ENCODE measurements around the gene DNAJB7. TPM values are rescaled to one million over a fixed set of nuclear protein-coding genes. Genes with fewer than 3 reads are reported as not detected.
"Not testable (repeated sequence)": the region's sequence is repeated elsewhere in the genome, so short reads cannot be mapped to it uniquely, and the experiment has no call there.

The DNAJB7 gene
- total RNA-seq, 1 donor from 2014 or later = not detected

DNA sequence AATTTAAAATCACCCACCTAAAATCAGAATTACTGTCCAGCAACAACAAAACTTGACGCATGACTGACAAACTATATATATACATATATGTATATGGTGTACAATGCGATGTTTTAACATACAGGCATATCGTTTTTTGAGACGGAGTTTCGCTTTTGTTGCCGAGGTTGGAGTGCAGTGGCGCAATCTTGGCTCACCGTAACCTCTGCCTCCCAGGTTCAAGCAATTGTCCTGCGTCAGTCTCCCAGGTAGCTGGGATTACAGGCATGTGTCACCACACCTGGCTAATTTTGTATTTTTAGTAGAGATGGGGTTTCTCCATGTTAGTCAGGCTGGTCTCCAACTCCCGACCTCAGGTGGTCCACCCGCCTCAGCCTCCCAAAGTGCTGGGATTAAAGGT is 16.1 kb downstream of the DNAJB7 start:
- not testable (repeated sequence) for DNase-seq (ENCODE audit: low spot score)

DNA sequence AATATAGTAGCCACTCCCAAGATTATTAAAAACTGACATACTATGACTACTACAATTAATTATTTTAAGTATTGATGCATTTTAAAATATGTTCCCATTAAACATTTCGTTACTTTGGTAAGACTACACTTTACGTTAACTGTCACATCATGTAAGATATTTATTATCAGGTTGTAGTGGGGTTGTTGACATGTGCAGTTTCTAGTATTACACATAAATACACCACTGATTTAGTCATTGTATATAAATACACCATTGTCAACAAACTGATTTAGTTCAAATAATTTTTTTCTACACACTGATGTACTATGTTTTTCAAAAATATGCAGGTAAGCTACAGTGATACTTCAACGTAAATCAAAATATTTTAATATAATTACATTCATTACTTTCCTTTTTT is 17.0 kb downstream of the DNAJB7 start:
- no peak for DNase-seq (ENCODE audit: low spot score)

DNA sequence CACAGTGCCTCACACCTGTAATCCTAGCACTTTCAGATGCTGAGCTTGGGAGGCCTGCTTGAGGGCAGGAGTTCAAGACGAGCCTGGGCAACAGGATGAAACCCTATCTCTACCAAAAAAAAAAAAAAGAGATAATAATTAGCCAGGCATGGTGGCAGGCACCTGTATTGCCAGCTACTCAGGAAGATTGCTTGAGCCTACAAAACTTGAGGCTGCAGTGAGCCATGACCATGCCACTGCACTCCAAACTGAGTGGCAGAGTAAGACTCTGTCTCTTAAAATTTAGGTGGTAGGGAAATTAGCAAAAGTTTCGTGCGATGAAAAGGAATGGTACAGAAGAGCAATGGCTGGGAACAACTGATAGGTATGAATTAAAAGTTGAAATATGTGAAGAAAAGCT is 23.4 kb downstream of the DNAJB7 start:
- DNase-seq (ENCODE audit: low spot score) = no peak

DNA sequence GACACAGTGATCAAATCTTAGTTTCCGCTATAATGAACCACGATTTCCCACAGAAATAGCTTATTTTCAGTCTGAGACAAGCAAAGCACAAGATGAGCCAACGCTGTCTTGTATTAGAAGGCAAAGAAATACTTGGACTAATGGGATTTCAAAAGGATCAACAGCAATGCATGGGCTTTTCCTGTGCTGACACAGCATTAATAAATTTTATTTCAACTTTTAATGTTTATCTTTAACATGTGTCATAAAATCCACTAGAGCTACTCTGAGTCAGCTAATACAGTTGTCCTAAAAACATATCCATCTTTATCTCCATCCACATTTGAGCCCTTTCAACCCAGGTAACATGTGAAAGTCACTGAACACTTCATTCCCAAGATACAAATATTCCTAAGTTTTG is 27.3 kb downstream of the DNAJB7 start:
- DNase-seq (ENCODE audit: low spot score) = no peak

DNA sequence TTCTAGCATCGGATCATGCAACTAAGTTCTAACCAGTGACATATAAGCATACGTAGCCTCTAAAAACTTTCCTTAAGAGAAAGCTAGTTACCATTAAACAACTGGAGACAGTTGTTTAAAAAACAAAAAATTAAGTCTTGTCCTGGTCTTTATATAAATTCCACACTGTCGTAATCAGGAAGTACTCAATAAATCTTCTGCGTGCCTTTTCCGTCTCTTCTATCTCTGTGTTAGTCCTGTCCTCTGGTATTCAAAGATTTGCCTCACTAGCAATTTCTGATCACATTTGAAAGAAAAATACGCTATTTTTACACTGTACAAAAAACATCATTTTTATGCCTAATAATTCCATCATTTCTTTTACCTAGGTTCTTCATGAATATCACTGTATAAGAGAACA is 32.8 kb downstream of the DNAJB7 start:
- DNase-seq (ENCODE audit: low spot score) = no peak

DNA sequence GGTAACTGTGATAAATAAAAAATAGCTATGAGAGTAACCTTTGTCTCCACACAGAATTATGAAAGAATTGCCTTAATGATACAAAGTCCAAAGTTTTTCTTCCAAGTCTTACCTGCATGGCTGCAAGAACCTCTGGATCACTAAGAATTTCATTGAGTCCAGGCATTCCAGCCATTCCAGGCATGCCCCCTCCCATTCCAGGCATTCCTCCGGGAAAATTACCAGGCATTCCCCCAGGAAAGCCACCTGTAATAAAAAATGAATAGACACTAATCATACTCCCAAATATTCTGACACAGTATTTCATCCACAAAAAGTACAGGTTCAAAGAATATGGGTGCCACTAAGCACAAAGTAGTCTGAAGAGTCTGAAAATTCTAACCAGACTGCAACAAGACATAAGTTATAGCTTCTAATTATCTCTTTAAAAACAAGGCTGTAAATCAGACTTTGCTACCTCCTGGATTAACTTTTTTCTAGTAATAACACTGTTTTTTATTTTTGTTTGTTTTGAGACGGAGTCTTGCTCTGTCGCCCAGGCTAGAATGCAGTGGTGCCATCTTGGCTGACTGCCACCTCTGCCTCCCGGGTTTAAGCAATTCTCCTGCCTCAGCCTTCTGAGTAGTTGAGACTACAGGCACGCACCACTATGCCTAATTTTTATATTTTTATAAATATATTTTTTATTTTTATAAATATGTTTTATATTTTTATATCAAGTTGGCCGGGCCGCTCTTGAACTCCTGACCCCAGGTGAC is 34.8 kb downstream of the DNAJB7 start:
- no peak for DNase-seq (ENCODE audit: low spot score)

DNA sequence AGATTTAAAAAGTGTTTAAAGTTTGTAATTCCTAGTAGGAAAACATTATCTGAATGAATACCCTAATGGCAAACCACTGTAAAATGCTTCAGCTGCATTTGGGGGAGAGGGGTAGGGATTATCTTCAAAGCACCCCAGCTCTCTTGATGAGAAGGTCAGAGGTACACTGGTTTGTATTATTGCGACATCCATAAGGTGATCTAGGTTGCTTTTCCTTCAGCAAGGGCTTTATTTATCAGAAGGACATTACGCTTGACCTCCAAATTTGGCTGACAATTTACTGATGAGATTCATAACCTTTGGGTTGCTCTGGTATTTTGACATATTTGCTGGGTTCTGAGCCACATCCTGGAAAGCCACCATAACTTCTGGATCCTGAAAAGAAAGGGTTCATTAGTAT is 35.6 kb downstream of the DNAJB7 start:
- not testable (repeated sequence) for DNase-seq (ENCODE audit: low spot score)

DNA sequence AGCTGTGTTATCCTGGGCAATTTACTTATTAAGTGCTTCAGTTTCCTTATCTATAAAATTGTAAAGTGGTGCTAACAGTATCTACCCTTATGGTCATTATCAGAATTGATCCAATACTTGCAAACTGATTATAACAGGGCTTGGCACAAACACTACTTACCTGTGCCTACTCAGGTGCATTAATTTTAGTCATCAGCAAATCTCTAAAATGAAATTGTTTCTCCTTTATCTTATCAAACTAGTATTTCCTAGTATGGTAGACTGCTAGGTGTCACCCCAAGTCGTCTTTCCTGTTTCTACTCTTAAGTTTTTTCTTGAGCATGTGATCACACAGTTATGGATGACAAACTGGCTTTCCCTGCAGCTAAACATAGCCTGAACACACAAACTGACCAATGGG is 38.5 kb downstream of the DNAJB7 start:
- no peak for DNase-seq (ENCODE audit: low spot score)

DNA sequence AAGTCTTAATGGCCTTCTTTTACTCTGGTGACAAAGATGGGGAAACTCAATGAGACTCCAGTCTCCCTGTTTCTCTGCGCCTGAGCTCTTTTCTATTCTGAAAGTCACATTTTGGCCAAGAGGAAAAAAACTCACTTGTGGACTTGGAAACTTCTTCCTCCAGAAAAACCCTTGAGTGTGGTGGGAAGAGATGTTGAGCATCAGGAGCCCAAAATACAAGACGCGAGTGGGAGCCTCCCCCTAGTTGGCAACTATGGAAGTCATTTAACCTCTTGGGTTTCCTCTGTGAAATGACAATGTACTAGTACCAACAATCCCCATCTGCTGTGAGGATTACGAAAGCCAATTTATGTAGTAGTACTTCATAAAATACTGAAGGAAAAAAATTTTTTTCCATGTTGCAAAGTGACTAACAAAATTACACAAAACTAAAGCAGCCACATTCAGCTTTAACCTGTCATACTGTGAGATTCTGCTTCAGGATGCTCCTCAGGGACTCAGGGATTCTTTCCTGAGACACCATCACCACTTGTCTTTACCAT is 42.2 kb downstream of the DNAJB7 start:
- DNase-seq (ENCODE audit: low spot score) = no peak

DNA sequence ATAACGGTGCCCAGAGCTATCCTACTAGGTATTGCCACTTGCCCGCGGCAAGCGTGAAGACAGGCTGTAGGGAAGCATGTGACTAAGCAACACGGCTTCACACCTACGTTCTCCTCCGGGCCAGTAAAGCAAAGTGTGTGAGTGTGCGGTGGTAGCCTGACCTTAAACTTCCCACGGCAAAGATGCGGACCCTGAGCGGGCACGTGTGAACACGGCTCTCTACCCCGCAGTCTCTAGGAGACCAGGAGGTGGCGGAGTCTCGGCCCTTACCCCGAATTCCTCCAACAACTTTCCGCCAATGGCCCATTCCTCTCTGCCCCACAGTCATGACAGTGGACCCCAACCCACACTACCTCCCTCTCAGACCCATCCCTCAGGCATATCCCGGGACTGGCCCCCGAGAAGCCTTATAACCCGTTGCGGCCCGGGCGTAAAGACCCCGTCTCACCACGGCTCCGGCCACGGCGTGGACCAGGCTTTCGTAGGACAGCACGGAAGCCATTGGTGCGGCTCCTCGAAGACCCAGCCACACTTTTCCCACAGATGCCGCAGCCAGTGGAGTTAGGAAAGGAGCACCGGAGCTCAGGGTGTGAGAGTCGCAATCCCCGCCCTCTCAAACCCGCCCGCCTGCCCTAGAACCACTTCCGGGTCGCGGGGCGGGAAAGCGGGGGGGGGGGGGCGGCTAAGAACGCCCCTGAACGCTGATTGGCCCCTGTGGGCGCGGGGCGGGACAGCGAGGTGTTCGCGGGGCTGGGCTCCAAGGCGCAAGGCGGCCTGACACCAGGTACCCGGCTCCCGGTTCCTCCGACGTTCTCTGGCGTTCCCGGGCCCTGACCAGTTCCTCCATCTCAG is 42.9 kb downstream of the DNAJB7 start, which contains the start of gene SLC25A17:
Gene SLC25A17, minus strand, starts transcription at position 600 of the 852 bp plus-strand sequence. Its CDS starts 98 bp downstream, at position 502.
- DNase-seq (ENCODE audit: low spot score) = peak; percentile 95

DNA sequence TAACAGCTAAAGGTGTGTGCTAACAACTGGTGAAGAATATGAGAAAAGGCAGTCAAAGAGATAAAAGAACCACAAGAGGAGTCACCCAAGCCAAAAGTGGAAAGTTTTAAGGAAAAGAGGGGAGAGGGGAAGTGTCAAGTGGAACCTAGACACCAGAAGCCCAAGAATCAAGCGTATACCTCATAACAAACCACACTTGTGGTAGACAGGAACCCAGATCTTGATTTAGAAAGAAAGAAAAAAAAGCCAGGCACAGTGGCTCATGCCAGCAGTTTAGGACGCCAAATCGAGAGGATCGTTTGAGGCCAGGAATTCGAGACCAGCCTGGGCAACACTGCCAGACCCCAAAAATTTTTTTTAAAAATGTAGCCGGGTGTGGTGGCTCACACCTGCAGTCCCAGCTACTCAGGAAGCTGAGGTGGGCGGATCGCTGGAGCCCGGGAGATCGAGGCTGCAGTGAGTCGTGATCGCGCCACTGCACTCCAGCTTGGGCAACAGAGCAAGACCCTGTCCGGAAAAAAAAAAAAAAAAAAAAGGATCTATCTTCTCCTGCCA is 43.6 kb downstream of the DNAJB7 start:
- DNase-seq (ENCODE audit: low spot score) = no peak

DNA sequence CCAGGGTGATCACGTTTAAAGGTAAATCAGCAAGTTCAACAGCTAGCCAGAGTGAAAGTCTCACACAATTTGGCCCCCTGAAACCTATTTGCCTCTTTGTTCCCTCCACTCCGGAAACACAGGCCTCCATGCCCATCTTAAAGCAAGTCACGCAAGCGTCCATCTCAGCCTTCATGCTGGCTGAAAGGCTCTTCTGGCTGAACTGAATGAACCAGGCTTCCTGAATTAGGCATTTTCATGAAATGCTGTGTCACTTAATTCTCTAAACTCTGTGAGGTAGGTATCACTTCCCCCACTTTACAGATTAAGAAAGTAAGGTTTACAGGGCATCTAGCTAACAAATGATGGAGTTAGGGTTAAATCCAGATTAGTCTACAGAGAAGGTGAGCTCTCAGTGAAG is 44.2 kb downstream of the DNAJB7 start:
- no peak for DNase-seq (ENCODE audit: low spot score)

DNA sequence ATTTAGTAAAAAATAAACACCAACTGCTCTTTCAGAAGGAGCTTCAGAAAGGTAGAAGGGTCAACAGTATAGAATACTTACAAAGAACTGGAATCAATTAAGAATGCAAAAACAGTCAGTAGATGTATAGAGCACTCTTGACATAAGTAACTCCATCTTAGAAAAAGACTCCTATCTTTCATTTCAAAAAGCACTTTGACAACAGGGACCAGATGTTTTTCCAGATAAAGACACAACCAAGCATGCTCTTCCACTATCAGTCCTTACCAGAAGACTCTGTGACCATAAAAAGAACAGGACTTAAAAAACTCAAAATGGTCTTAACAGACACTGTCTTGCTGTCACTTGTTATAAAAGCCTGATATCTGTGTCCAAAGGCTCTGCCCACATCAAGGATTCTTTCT is 48.0 kb downstream of the DNAJB7 start:
- no peak for DNase-seq (ENCODE audit: low spot score)

Small RNAs within 50 kb of the gene (microRNA-seq; reads per million reads assigned to microRNA genes)
- not detected for gene MIR4766 (ENCODE audit: borderline number of aligned reads)

Other genes with a start within 250 kb of the DNAJB7 start
- 49.8 TPM for gene MRTFA, start 225.4 kb downstream of the DNAJB7 start, total RNA-seq
- not detected for gene MCHR1, start 182.6 kb downstream of the DNAJB7 start, total RNA-seq
- 15.0 TPM for gene SLC25A17, start 42.8 kb downstream of the DNAJB7 start, total RNA-seq
- gene ST13, start 5.5 kb downstream of the DNAJB7 start, total RNA-seq = 241 TPM
- 18.5 TPM for gene XPNPEP3, start 5.0 kb downstream of the DNAJB7 start, total RNA-seq
- 44.8 TPM for gene RBX1, start 89.3 kb upstream of the DNAJB7 start, total RNA-seq
- 61.1 TPM for gene EP300, start 230.5 kb upstream of the DNAJB7 start, total RNA-seq

All from mesenteric fat pad (tissue), 1 donor.